Measurements from ENCODE around the gene ITPA. TPM values are rescaled to one million over a fixed set of nuclear protein-coding genes. Genes with fewer than 3 reads are reported as not detected.
"Not testable (repeated sequence)": the region's sequence is repeated elsewhere in the genome, so short reads cannot be mapped to it uniquely, and the experiment has no call there.

The ITPA gene
- total RNA-seq, 1 experiment from 2014 or later, result 42.5 TPM

- peak overlapping the region; percentile 96 for H3K27ac Mint-ChIP-seq (ENCODE audit: unreplicated experiment)
- peak overlapping the region; percentile 97 for H3K4me3 Mint-ChIP-seq (ENCODE audit: low read depth, unreplicated experiment)
- intact Hi-C loops (cut with micrococcal nuclease; ENCODE audit: unreplicated experiment), result no loop called here
- TF ChIP-seq CTCF (IDR thresholded peaks at IDR 0.05; ENCODE audit: unreplicated experiment), result no peak
- no peaks in the 10 kb centered on the region for H3K27me3 Mint-ChIP-seq (ENCODE audit: unreplicated experiment)
- CTCF ChIA-PET, result interaction anchor here (0.6 kb wide), 1 partner anchor 11 kb away, joined by 4 read pairs; no protein-coding TSS in a partner anchor
- BruUV-seq (replicated peaks), result TSS peak; percentile 76
- no peak for DNase-seq
- H3K36me3 Mint-ChIP-seq (ENCODE audit: insufficient read depth, unreplicated experiment), result peaks cover 36% of the 10 kb centered on the region
- H3K9me3 Mint-ChIP-seq (ENCODE audit: low read depth, unreplicated experiment), result no peaks in the 10 kb centered on the region
- no peaks in the 10 kb centered on the region for H3K4me1 Mint-ChIP-seq (ENCODE audit: low read depth, unreplicated experiment)
Measured at GRCh38 chr20:3208786-3209256, 477 bp upstream of the ITPA start.

GRCh38 chr20:3209946-3210317 is 634 bp downstream of the ITPA start:
- Mint-ChIP-seq H3K4me3 (ENCODE audit: low read depth, unreplicated experiment) (peak overlapping the region; percentile 97), H3K27me3 (ENCODE audit: unreplicated experiment) (no peaks in the 10 kb centered on the region), H3K9me3 (ENCODE audit: low read depth, unreplicated experiment) (no peaks in the 10 kb centered on the region), H3K27ac (ENCODE audit: unreplicated experiment) (peak overlapping the region; percentile 96), H3K36me3 (ENCODE audit: insufficient read depth, unreplicated experiment) (peaks cover 30% of the 10 kb centered on the region), H3K4me1 (ENCODE audit: low read depth, unreplicated experiment) (no peaks in the 10 kb centered on the region)
- intact Hi-C loops (cut with micrococcal nuclease; ENCODE audit: unreplicated experiment), result no loop called here
- no peak for TF ChIP-seq CTCF (IDR thresholded peaks at IDR 0.05; ENCODE audit: unreplicated experiment)
- no peak for DNase-seq
- BruUV-seq (replicated peaks), result no TSS peak
- CTCF ChIA-PET, result no interaction called here

GRCh38 chr20:3210346-3210745 is 1.0 kb downstream of the ITPA start:
- TF ChIP-seq CTCF (IDR thresholded peaks at IDR 0.05; ENCODE audit: unreplicated experiment), result no peak
- intact Hi-C loops (cut with micrococcal nuclease; ENCODE audit: unreplicated experiment), result no loop called here
- Mint-ChIP-seq H3K36me3 (ENCODE audit: insufficient read depth, unreplicated experiment) (peaks cover 30% of the 10 kb centered on the region), H3K27me3 (ENCODE audit: unreplicated experiment) (no peaks in the 10 kb centered on the region), H3K9me3 (ENCODE audit: low read depth, unreplicated experiment) (no peaks in the 10 kb centered on the region), H3K4me1 (ENCODE audit: low read depth, unreplicated experiment) (no peaks in the 10 kb centered on the region), H3K27ac (ENCODE audit: unreplicated experiment) (peak overlapping the region; percentile 96), H3K4me3 (ENCODE audit: low read depth, unreplicated experiment) (peak overlapping the region; percentile 97)
- BruUV-seq (replicated peaks), result TSS peak; percentile 45
- no peak for DNase-seq
- CTCF ChIA-PET, result no interaction called here

- Mint-ChIP-seq H3K27ac (ENCODE audit: unreplicated experiment) (no peak overlapping the region), H3K4me1 (ENCODE audit: low read depth, unreplicated experiment) (no peaks in the 10 kb centered on the region), H3K36me3 (ENCODE audit: insufficient read depth, unreplicated experiment) (peaks cover 34% of the 10 kb centered on the region), H3K4me3 (ENCODE audit: low read depth, unreplicated experiment) (no peak overlapping the region), H3K9me3 (ENCODE audit: low read depth, unreplicated experiment) (no peaks in the 10 kb centered on the region), H3K27me3 (ENCODE audit: unreplicated experiment) (no peaks in the 10 kb centered on the region)
- BruUV-seq (replicated peaks), result no TSS peak
- no peak for TF ChIP-seq CTCF (IDR thresholded peaks at IDR 0.05; ENCODE audit: unreplicated experiment)
- CTCF ChIA-PET, result no interaction called here
- intact Hi-C loops (cut with micrococcal nuclease; ENCODE audit: unreplicated experiment), result no loop called here
- DNase-seq, result no peak
Measured at GRCh38 chr20:3213226-3213625, 3.9 kb downstream of the ITPA start.

GRCh38 chr20:3215359-3215917 is 6.1 kb downstream of the ITPA start:
- DNase-seq; H3K4me3 Mint-ChIP-seq (ENCODE audit: low read depth, unreplicated experiment); H3K27ac Mint-ChIP-seq (ENCODE audit: unreplicated experiment); CTCF ChIA-PET; H3K4me1 Mint-ChIP-seq (ENCODE audit: low read depth, unreplicated experiment); BruUV-seq (replicated peaks); H3K9me3 Mint-ChIP-seq (ENCODE audit: low read depth, unreplicated experiment); H3K27me3 Mint-ChIP-seq (ENCODE audit: unreplicated experiment): not testable (repeated sequence)
- intact Hi-C loops (cut with micrococcal nuclease; ENCODE audit: unreplicated experiment), result loop anchor here (5.0 kb wide), 1 partner anchor 62 kb away; no protein-coding TSS in a partner anchor
- H3K36me3 Mint-ChIP-seq (ENCODE audit: insufficient read depth, unreplicated experiment), result peaks cover 12% of the 10 kb centered on the region

All from Calu3 (cell line).